ENCODE data around the gene TUBGCP4. TPM values are rescaled to one million over a fixed set of nuclear protein-coding genes. Genes with fewer than 3 reads are reported as not detected.

The TUBGCP4 gene
- total and polyA plus RNA-seq, 9 of the 15 experiments (the other 6 are each of a cell fraction or from before 2014, with no cell fraction given) = 10.7 to 50.2 (median 29.6) TPM

- POLR2A ChIA-PET = no interaction called here
- Histone ChIP-seq H3K9ac (ENCODE audit: insufficient read depth in 1 of 2, low read depth in 2 of 2, low read length in 2 of 2) (no peak overlapping the region), H3K27ac (ENCODE audit: extremely low read depth, low read depth, low read length) (no peak overlapping the region), H3K4me3 (no peak overlapping the region), H2AFZ (ENCODE audit: low read depth, low read length) (no peak overlapping the region), H3K9me1 (ENCODE audit: control insufficient read depth, insufficient read depth, low read length) (no peaks in the 10 kb centered on the region), H3K27me3 (ENCODE audit: control insufficient read depth in 2 of 2, insufficient read depth in 2 of 2, low read length in 2 of 2) (peaks cover 0 to 6% of the 10 kb centered on the region in 2 experiments; a peak in 1 of 5 replicates), H3K36me3 (ENCODE audit: control insufficient read depth, insufficient read depth, low read length) (peaks cover 19% of the 10 kb centered on the region), H3K9me3 (replicated peaks; ENCODE audit: control insufficient read depth, insufficient read depth, low read depth, low read length) (no peaks in the 10 kb centered on the region), H3K4me1 (replicated peaks in 1 of 2; ENCODE audit: control insufficient read depth in 2 of 2, insufficient read depth in 2 of 2, low read length in 2 of 2) (peaks cover 8 to 13% of the 10 kb centered on the region in 2 experiments; a peak in 4 of 5 replicates), H3K4me2 (ENCODE audit: insufficient read depth, low read length) (no peak overlapping the region), H3K79me2 (ENCODE audit: control insufficient read depth, insufficient read depth, low read length) (peaks cover 22% of the 10 kb centered on the region), H4K20me1 (replicated peaks; ENCODE audit: control insufficient read depth, insufficient read depth, low read length) (no peaks in the 10 kb centered on the region; the same call in 1 of the 2 replicates)
- FAIRE-seq (no peak), ATAC-seq (no peak), DNase-seq (ENCODE audit: extremely low read depth in 1 of 4, low spot score in 3 of 4) (no peak)
- no TSS peak for BruUV-seq (replicated peaks)
- CTCF ChIA-PET (ENCODE audit: low intra/inter-chr PET ratio) = no interaction called here
- intact Hi-C loops (cut with micrococcal nuclease) (no loop called here), in situ Hi-C loops (cut with MboI) (no loop called here)
- 5% methylated on average over 6 of the region's 6 CpGs for WGBS (ENCODE audit: insufficient coverage, low coverage, missing lambda C conversion rate)
- TF ChIP-seq RBM22 (IDR thresholded peaks at IDR 0.05; ENCODE audit: low read depth, low read length, poor library complexity, severe bottlenecking) = no peak
- peak; percentile 45; the same call in 1 of the 2 replicates for TF ChIP-seq HMBOX1 (IDR thresholded peaks at IDR 0.05)
- TF ChIP-seq SPI1 (IDR thresholded peaks at IDR 0.05; ENCODE audit: borderline replicate concordance, low read depth, low read length) = peak; percentile 53; the same call in 1 of the 2 replicates
- TF ChIP-seq NFIC (IDR thresholded peaks at IDR 0.05) = 0 out of 2 replicates have a peak, but pooled peaks have one; percentile 31
- TF ChIP-seq, protein P1, sequence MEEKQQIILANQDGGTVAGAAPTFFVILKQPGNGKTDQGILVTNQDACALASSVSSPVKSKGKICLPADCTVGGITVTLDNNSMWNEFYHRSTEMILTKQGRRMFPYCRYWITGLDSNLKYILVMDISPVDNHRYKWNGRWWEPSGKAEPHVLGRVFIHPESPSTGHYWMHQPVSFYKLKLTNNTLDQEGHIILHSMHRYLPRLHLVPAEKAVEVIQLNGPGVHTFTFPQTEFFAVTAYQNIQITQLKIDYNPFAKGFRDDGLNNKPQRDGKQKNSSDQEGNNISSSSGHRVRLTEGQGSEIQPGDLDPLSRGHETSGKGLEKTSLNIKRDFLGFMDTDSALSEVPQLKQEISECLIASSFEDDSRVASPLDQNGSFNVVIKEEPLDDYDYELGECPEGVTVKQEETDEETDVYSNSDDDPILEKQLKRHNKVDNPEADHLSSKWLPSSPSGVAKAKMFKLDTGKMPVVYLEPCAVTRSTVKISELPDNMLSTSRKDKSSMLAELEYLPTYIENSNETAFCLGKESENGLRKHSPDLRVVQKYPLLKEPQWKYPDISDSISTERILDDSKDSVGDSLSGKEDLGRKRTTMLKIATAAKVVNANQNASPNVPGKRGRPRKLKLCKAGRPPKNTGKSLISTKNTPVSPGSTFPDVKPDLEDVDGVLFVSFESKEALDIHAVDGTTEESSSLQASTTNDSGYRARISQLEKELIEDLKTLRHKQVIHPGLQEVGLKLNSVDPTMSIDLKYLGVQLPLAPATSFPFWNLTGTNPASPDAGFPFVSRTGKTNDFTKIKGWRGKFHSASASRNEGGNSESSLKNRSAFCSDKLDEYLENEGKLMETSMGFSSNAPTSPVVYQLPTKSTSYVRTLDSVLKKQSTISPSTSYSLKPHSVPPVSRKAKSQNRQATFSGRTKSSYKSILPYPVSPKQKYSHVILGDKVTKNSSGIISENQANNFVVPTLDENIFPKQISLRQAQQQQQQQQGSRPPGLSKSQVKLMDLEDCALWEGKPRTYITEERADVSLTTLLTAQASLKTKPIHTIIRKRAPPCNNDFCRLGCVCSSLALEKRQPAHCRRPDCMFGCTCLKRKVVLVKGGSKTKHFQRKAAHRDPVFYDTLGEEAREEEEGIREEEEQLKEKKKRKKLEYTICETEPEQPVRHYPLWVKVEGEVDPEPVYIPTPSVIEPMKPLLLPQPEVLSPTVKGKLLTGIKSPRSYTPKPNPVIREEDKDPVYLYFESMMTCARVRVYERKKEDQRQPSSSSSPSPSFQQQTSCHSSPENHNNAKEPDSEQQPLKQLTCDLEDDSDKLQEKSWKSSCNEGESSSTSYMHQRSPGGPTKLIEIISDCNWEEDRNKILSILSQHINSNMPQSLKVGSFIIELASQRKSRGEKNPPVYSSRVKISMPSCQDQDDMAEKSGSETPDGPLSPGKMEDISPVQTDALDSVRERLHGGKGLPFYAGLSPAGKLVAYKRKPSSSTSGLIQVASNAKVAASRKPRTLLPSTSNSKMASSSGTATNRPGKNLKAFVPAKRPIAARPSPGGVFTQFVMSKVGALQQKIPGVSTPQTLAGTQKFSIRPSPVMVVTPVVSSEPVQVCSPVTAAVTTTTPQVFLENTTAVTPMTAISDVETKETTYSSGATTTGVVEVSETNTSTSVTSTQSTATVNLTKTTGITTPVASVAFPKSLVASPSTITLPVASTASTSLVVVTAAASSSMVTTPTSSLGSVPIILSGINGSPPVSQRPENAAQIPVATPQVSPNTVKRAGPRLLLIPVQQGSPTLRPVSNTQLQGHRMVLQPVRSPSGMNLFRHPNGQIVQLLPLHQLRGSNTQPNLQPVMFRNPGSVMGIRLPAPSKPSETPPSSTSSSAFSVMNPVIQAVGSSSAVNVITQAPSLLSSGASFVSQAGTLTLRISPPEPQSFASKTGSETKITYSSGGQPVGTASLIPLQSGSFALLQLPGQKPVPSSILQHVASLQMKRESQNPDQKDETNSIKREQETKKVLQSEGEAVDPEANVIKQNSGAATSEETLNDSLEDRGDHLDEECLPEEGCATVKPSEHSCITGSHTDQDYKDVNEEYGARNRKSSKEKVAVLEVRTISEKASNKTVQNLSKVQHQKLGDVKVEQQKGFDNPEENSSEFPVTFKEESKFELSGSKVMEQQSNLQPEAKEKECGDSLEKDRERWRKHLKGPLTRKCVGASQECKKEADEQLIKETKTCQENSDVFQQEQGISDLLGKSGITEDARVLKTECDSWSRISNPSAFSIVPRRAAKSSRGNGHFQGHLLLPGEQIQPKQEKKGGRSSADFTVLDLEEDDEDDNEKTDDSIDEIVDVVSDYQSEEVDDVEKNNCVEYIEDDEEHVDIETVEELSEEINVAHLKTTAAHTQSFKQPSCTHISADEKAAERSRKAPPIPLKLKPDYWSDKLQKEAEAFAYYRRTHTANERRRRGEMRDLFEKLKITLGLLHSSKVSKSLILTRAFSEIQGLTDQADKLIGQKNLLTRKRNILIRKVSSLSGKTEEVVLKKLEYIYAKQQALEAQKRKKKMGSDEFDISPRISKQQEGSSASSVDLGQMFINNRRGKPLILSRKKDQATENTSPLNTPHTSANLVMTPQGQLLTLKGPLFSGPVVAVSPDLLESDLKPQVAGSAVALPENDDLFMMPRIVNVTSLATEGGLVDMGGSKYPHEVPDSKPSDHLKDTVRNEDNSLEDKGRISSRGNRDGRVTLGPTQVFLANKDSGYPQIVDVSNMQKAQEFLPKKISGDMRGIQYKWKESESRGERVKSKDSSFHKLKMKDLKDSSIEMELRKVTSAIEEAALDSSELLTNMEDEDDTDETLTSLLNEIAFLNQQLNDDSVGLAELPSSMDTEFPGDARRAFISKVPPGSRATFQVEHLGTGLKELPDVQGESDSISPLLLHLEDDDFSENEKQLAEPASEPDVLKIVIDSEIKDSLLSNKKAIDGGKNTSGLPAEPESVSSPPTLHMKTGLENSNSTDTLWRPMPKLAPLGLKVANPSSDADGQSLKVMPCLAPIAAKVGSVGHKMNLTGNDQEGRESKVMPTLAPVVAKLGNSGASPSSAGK (IDR thresholded peaks at IDR 0.05) = no peak
Observed at GRCh38 chr15:43325039-43325684, 45.7 kb upstream of the TUBGCP4 start.

Data from K562 (cell line).